Stimulated activated CD8-positive, alpha-beta memory T cell treated with anti-CD3 and anti-CD28 coated beads, Interleukin-12 subunit alpha, Interleukin-12 subunit beta, amount 100 ng/mL, for 24 hours (primary cell): ENCODE data around the gene SRM.
A peak's percentile ranks its signal among the peaks of the same experiment; 100 is the strongest.
"Not testable (repeated sequence)": the region's sequence is repeated elsewhere in the genome, so short reads cannot be mapped to it uniquely, and the experiment has no call there.

Experiments
- DNase-seq: peaks from one replicate; pipeline ENCODE4 v3.0.0-alpha.2; 2020; ENCODE audit errors: extremely low read depth

Gene SRM

DNA sequence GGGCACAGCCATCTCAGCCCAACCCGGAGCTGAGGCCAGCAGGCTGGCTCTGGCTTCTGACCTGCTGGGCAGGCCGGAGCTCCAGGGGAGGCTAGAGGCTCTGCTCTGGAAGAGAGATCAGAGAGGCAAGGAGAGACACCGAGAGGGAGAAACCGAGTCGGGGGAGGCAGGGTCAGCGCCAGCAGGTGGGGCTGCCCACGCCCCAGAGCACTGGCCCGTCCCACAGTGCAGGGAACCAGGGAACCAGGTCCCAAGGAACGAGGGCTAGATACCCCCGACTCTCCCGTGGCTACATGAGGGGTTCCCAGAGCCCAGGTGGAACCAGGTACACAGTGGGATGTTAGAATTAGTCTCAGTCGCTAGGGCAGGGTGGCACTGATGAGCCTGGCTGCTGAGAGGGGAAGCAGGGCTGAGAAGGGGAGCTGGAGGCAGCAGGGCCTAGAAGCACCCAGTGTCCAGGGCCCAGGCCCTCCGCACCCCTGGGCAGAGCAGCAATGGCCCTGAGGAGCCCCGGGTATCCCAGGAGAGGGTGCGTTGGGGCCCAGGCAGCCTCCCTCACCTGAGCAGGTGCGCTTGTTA lies 14.9 kb downstream of the SRM start:
- DNase-seq = no peak

DNA sequence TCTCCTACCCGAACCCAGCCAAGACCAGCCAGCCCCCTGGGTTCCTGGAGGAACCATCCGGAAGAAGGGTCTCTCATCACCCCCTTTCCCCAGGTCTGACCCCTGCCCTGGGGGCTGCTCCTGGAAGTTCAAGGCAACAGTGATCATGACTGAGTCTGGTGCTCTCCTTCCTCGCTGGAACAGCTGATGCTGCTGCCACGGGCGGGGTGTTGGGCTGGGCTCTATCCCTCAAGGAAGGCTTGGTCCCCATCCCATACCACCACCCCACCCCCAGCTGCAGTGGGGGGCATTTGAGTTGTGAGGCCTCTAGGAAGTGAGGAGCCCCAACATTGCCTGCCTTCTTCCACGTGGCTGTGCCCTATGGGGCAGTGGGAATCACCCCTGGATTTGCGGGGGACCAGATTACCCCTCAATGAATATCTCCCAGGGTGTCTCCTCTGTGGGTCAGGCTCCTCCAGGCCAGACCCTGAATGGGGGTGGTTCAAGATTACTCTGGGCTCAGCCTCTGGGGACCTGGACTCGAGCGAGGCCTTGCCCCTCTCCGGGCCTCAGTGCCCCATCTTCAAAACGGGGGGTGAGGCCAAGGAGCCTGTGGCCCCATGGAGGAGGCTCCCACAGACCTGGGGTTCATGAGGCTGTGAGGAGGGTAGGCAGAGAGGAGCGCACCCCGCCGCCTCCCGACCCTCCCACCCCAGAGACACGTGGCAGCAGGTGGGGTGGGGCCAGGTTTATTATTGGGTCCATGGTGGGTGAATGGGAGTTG lies 15.6 kb downstream of the SRM start:
- DNase-seq = no peak

- DNase-seq = no peak
Observed at GRCh38 chr1:11042995-11043874, 16.6 kb downstream of the SRM start.

DNA sequence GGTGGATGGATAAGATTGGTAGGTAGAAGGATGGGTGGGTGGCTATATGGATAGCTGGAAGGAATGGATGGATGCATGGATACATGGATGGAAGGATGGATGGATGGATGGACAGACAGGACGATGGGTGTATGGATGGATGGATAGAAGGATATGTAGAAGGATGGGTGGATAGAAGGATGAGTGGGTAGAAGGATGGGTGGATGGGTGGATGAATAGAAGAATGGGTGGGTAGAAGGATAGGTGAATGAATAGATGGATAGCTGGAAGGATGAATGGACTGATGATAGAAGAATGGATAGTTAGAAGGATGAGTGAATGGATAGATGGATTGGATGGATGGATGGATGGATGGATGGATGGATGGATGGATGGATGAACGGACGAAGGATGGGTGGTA lies 17.8 kb downstream of the SRM start:
- no peak for DNase-seq

DNA sequence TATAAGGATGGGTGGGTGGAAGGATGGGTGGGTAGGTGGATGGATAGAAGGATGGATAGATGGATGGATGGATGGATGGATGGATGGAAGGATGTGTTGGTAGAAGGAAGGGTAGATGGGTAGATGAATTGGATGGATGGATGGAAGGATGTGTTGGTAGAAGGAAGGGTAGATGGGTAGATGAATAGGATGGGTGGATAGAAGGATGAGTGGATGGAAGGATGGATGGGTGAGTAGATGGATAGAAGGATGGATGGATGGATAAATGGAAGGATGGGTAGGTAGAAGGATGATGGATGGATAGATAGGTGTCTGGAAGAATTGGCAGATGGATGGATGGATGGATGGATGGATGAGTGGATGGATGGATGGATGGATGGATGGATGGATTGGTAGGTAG lies 18.8 kb downstream of the SRM start:
- no peak for DNase-seq

DNA sequence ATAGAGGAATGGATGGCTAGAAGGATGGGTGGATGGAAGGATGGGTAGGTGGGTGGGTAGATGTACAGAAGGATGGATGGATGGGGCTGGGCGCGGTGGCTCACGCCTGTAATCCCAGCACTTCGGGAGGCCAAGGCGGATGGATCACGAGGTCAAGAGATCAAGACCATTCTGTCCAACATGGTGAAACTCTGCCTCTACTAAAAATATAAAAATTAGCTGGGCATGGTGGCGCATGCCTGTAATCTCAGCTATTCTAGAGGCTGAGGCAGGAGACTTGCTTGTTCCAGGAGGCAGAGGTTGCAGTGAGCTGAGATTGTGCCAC lies 19.8 kb downstream of the SRM start:
- DNase-seq = not testable (repeated sequence)

- no peak for DNase-seq
Observed at GRCh38 chr1:11039351-11040104, 20.3 kb downstream of the SRM start.

GRCh38 chr1:11037740-11038182 lies 22.1 kb downstream of the SRM start:
- DNase-seq = peak; percentile 65

DNA sequence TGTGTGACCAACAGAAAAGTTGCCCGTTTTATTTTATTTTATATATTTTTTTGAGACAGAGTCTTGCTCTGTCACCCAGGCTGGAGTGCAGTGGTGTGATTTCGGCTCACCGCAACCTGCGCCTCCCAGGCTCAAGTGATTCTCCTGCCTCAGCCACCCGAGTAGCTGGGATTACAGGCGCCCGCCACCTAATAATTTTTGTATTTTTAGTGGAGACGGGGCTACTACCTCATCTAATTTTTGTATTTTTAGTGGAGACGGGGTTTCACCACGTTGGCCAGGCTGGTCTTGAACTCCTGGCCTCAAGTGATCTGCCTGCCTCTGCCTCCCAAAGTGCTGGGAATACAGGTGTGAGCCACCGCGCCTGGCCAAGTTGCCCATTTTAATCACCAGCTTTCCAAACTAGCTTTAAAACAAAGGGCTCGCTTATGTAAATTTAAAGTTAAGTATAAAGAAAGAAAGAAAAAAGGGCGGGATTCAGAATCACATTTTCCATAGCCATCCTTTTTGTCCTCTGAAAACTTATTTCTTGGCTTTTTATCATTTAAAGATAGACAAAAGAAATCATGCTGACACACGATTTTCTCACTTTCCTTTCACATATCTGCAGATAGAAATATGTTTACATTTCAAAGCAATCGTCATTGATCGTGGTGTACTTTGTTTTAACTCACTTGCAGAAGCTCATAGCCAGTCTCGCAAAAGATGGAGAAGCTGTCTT lies 22.6 kb downstream of the SRM start:
- not testable (repeated sequence) for DNase-seq

- DNase-seq = no peak
Observed at GRCh38 chr1:11031624-11032262, 28.1 kb downstream of the SRM start.

DNA sequence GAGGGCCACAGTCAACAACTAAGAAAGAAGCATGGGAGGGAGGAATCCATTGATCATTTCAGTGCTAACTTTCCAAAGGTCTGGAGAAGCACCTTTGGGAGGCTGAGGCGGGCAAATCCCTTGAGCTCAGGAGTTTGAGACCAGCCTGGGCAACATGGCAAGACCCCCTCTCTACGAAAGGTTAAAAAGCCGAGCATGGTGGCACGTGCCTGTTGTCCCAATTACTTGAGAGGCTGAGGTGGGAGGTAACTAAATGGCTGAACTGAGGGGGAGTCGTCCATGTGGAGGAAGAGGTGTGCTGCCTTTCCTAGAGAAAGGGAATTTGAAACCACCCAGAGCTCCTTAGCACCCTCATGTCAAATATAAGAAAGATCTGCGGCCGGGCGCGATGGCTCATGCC lies 29.0 kb downstream of the SRM start:
- no peak for DNase-seq

DNA sequence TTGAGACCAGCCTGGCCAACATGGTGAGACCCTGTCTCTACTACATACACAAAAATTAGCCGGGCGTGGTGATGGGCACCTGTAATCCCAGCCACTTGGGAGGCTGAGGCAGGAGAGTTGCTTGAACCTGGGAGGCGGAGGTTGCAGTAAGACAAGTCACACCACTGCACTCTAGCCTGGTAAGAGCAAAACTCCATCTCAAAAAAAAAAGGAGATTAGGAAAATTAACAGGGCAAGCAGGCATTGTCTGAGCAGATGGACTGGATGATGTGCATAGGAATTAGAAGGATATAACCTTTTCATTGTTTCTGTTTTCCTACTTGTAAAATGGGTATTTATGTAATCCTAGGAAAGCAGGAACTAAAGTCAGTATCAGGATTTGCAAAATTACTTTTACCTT lies 31.8 kb downstream of the SRM start:
- DNase-seq = no peak

GRCh38 chr1:11027316-11027715 lies 32.5 kb downstream of the SRM start:
- DNase-seq = no peak

DNA sequence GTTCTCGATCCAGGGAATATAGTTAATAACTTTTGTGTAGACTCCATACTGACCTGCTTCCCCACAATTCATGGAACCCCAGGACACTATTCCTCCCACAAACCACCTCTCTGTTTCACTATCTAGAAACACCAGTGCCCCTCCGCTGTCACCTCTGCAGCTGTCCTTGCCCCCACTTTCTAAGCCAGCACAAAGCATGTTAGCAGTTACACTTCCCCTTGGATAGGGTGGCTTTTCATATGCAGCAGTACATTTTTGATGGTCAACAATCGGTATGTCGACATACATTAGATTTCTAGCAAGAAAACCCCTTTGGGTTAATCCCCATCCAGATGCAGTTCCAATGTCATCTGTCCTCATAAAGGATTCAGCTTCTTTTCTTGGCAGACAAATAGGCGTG lies 32.9 kb downstream of the SRM start:
- DNase-seq = no peak

DNA sequence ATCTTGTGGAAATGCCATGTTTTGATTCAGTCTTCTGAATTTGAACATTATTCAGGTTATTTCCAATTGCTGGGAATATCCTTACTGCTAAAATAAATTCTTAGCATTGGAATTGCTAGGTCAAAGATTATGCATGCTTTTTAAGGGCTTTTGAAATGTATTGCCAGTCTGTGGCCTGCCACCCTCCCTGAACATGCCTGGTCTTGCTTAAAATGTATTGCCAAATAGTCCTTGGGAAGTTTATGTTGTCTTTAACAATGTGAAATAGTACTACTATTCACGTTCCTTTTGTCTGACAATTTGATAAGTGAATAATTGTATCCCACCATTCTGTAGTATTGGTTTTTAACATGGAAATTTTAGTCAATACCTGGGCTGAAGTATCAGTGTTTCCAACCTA lies 33.8 kb downstream of the SRM start:
- no peak for DNase-seq

DNA sequence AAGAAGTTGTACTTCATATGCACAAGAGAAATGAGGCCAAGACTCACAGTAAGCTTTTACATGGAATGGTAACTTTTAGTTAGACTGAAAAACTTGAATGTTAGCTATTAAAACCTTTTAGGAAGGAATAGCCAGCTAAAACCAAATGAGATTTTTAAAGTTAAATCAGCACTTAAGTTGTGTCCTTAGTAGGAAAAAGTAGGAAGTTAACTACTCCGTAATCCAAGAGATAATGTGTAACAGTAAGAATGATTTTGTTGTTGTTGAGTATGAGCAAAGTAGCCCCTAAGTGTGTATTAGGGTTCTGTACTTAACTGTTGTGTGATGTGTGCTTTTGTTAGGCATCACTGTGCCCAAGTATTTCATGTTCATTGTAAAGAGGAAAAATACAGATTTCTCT lies 34.2 kb downstream of the SRM start:
- no peak for DNase-seq

DNA sequence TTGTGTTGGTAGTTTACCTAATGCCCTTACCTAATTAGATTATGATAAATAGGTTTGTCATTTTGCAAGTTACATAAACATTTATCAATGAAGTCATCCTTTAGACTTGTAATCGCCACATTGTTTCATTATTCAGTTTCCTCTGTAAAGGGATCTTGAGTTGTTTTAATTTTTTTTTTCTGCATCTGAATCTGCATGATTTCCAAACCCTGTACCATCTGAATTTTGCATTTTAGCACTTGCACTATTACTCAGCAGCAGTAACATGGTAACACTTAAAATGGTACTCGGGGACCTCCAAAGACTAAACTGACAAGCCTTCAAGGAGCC lies 35.0 kb downstream of the SRM start:
- DNase-seq = no peak

DNA sequence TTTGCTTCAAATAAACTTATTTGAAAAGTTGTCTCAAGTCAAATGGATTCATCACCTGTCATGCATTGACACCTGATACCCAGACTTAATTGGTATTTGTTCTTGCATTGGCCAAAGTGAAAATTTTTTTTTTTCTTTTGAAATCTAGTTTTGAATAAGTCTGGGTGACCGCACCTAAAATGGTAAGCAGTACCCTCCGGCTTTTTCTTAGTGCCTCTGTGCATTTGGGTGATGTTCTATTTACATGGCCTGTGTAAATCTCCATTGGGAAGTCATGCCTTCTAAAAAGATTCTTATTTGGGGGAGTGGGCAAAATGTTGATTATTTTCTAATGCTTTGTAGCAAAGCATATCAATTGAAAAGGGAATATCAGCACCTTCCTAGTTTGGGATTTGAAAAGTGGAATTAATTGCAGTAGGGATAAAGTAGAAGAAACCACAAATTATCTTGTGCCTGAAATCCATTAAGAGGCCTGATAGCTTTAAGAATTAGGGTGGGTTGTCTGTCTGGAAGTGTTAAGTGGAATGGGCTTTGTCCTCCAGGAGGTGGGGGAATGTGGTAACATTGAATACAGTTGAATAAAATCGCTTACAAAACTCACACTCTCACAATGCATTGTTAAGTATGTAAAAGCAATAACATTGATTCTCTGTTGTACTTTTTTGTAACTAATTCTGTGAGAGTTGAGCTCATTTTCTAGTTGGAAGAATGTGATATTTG lies 35.5 kb downstream of the SRM start:
- DNase-seq = no peak

DNA sequence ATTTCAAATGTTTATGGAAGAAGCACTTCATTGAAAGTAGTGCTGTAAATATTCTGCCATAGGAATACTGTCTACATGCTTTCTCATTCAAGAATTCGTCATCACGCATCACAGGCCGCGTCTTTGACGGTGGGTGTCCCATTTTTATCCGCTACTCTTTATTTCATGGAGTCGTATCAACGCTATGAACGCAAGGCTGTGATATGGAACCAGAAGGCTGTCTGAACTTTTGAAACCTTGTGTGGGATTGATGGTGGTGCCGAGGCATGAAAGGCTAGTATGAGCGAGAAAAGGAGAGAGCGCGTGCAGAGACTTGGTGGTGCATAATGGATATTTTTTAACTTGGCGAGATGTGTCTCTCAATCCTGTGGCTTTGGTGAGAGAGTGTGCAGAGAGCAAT lies 36.6 kb downstream of the SRM start:
- no peak for DNase-seq

GRCh38 chr1:11019971-11020370 lies 39.8 kb downstream of the SRM start:
- no peak for DNase-seq
